Right renal cortex interstitium (tissue), 3 donors: ENCODE measurements around the gene KIF3A. TPM values are rescaled to one million over a fixed set of nuclear protein-coding genes. Genes with fewer than 3 reads are reported as not detected.

Source experiments
- DNase-seq, 3 donors: peaks; one replicate each; pipeline ENCODE4 v3.0.0-alpha.2; 2013; ENCODE audit warnings: low read depth in 3 of 3, low spot score in 2 of 3
- polyA plus RNA-seq, 3 donors: library from polyadenylated mRNA; unstranded; fragments of 120-200 nt; gene quantifications; one replicate each; pipeline ENCODE4 v1.2.1, GENCODE V29; 2013; ENCODE audit not compliant: insufficient read length in 3 of 3

KIF3A gene
- polyA plus RNA-seq, 3 donors = 22.2 to 25.4 (median 23.5) TPM

- no peak for DNase-seq
These were observed 57.5 kb downstream of the KIF3A start for GRCh38 chr5:132679717-132680380.

GRCh38 chr5:132679166-132679565 lies 58.2 kb downstream of the KIF3A start:
- no peak for DNase-seq

DNA sequence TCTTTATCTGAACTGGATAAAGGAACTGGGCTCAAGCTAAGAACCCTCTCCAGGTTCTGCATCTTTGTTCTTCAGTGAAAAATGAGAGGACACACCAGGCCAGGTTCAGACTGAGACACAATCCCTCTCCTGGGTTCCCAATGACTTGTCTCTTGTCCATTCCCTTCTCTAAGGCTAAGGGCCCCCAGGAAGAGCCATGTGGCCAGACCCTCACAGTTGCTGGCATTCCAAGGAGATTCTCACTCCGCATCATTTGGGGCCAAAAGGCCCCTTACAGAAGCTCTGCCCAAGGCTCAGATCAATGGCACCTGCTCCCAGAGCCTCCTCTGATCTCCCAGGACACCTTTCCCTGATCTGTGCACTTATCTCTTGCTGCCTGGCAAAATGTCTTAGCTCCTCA lies 58.6 kb downstream of the KIF3A start:
- no peak for DNase-seq

DNA sequence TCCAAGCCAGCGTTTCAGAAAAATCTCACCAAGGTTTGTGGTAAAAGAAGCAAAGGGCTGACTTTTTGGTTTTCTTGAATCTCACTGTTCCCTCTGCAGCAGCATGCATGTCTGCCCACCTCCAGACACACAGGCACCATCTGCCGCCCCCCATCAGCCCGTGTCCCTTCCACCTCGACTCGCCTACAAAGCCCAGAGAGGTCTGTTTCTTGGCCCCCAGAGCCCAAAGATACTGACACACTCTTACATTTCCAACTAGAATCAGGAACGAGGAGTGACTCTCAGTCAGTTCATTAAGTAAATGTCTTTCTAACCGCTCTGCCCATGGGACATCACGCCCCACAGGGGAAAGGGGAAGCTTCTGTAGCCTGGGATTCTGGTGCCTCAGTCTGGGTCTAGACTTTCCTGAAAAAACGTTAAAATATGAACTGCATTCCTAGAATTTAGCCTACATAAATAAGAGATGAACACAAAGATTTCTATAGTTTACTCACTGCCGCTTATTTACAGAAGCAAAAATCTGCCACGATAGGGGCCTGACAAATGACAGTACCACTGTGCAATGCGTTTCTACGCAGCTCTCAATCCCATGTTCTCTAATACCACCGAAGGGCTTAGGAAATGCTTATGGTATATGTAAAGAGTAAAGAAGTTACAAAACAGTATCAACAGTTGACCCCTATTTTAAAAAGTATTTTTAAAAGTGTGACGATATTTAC lies 59.5 kb downstream of the KIF3A start:
- DNase-seq = no peak

DNA sequence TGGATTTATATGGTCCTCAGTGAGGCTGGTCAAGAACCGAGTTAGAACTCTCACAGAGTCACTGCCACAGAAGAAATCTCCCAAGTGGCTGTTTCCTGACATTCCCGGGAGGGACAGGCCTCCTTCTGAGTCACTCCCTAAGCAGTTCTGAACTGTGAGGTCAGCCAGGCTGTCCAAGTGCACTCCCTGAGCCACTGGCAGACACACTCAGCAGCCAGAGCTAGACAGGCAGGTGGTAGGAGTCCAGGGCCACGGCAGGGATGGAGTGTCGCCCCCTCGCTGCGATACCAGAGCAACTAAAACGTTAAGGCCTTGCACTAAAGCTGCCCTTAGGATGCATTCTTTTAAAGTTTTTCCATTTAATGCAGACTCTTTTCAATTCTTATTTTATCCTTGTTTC lies 60.2 kb downstream of the KIF3A start:
- DNase-seq = no peak

GRCh38 chr5:132675936-132676689 lies 61.2 kb downstream of the KIF3A start:
- DNase-seq = no peak

DNA sequence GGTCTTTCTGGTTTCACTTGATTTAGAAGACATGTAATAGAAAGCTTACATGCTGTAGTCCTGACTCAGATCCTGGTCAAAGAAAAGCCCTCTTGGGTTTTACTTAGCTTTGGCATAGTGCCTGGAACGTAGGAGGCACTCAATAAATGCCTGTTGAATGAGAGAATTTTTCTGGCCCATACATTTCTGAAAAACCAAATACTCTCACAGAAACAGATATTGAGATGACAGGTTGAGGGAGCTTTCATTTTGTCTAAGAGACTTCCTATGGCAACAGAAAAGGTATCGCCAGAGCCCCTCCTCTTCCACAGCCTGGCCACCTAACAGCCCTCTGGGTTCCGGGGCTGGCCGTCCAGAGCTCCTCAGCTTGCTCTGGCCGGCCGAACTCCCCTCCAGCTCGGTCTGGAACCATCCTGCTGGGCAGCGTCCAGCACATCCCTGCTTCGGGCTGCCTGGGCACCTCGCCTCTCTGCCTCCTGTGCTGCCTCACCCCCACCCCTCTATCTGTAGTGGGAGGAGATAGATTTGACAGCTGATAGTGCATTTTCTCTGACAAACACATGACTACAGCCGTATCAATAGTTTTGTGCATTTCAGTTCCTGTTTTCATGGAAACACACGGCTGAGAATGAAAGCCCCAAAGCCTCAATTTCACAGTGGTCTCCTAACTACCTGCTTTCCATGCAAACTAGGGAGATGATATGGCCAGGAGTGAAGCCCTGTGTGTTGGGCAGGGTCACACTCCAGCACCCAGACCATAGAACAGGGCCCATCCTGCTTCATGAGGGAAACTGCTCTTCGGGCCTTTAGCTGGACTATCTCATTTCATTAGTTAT lies 62.5 kb downstream of the KIF3A start:
- no peak for DNase-seq

DNA sequence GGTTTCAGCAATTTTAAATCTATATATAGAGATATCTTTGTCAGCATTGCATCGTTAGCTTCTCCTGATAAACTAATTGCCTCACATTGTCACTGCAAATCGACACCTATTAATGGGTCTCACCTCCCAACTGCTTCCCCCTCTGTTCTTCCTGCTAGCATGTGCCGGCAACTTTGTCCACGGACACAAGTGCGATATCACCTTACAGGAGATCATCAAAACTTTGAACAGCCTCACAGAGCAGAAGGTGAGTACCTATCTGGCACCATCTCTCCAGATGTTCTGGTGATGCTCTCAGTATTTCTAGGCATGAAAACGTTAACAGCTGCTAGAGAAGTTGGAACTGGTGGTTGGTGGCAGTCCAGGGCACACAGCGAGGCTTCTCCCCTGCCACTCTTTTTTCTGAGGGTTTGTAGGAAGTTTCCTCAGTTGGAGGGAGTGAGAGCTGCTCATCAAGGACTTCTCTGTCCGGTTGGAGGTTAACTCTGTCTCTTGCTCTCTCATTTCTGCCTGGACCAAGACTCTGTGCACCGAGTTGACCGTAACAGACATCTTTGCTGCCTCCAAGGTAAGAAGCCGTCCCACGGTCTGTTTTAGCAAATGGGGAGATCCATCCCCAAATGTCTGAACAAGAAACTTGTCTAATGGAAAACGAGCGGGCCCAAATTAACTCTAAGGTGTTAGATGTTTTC lies 63.3 kb downstream of the KIF3A start, which contains the start of gene IL4:
TSS of gene IL4 (plus strand) at position 51 of the 692 bp plus-strand sequence. CDS start at position 113, 62 bp downstream.
- DNase-seq = no peak

DNA sequence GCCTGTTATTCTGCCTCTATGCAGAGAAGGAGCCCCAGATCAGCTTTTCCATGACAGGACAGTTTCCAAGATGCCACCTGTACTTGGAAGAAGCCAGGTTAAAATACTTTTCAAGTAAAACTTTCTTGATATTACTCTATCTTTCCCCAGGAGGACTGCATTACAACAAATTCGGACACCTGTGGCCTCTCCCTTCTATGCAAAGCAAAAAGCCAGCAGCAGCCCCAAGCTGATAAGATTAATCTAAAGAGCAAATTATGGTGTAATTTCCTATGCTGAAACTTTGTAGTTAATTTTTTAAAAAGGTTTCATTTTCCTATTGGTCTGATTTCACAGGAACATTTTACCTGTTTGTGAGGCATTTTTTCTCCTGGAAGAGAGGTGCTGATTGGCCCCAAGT lies 63.9 kb downstream of the KIF3A start:
- DNase-seq = no peak

GRCh38 chr5:132671000-132671399 lies 66.3 kb downstream of the KIF3A start:
- DNase-seq = no peak

GRCh38 chr5:132669966-132670882 lies 67.1 kb downstream of the KIF3A start:
- no peak for DNase-seq

DNA sequence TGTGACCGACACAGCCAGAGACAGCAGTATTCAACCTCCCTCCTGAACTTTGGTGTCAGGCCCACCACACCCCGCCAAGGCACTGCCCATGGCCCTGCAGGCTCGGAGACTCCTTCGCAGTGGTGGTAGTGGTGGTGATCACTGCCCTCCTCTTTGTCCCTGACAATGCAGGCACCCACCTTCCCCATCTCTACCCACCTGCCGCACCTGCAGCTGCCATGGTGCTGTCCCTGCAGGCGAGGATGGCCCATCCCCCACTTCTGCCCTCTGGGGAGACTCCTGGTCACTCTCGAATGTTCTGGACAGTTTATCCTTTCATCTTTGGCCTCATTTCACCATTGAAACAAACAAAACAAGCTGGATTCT lies 67.9 kb downstream of the KIF3A start:
- no peak for DNase-seq

DNA sequence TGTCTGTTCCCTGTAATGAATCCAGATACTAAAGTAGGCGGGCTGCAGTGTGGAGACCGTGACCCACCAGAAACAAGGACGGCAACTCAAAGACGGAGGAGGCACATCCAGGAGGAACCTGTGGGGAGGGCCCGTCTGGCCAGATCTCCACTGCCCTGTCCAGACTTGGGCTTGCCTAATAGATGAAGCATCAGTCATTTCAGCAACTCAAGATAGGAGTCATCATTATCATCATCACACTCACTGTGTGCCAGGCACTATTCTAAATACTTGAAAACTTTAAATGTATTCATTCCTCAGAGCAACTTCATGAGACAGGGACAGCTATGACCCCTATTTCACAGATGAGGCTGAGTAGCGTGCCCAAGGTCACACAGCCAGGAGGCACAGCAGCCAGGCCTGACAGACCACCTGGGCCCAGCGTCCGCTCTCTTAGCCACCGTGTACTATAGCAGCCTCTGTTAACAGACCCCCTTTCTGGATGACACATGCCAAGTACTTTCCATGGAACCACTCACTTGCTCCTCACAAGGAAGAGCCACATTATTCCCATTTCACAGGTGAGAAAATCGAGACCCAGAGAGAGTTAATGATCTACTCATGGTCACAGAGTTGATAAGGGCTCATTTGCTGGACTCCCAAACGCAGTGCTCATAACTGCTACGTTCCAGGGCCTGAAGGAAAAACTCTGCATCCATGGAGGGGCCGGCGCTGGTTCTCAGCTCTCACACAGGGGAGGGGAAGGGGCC lies 68.5 kb downstream of the KIF3A start:
- DNase-seq = no peak

GRCh38 chr5:132667761-132668705 lies 69.3 kb downstream of the KIF3A start:
- no peak for DNase-seq

- DNase-seq = no peak
These were observed 70.0 kb downstream of the KIF3A start for GRCh38 chr5:132667309-132667708.

GRCh38 chr5:132666310-132667123 lies 70.8 kb downstream of the KIF3A start:
- DNase-seq = no peak
